Natural killer cell (primary cell): ENCODE measurements around the gene RNF26. TPM values are rescaled to one million over a fixed set of nuclear protein-coding genes. Genes with fewer than 3 reads are reported as not detected.

Source experiments
- ATAC-seq, 3 donors: fragments of 150-1000 bp in 2 of 3; fragments of 200-7000 bp in 1 of 3; cut with Tn5 transposase; 1 replicate in 1 of 3; 2 replicates in 2 of 3; pipeline ENCODE4 v1.10.0; 2021; ENCODE audit warnings: mild to moderate bottlenecking in 2 of 3, moderate library complexity in 2 of 3
- DNase-seq, 2 donors: peaks; one replicate each; pipeline versions ENCODE4 v3.0.0 to v3.0.0-alpha.2; 2013 to 2021; ENCODE audit warnings: mixed read lengths in 1 of 2
- H3K27ac ChIP-seq: one replicate; pipeline ENCODE4 v1.5.1; 2013; ENCODE audit warnings: mild to moderate bottlenecking, low read length
- H3K27me3 ChIP-seq: one replicate; pipeline ENCODE4 v1.6.1; 2013; ENCODE audit warnings: low read length; ENCODE audit not compliant: control insufficient read depth, insufficient read depth
- H3K36me3 ChIP-seq: one replicate; pipeline ENCODE4 v1.6.1; 2013; ENCODE audit warnings: low read length; ENCODE audit not compliant: control insufficient read depth, insufficient read depth
- H3K4me1 ChIP-seq: one replicate; pipeline ENCODE4 v1.6.1; 2013; ENCODE audit warnings: low read length; ENCODE audit not compliant: control insufficient read depth, insufficient read depth
- H3K4me3 ChIP-seq: one replicate; pipeline ENCODE4 v1.5.1; 2013; ENCODE audit warnings: low read length
- H3K9me3 ChIP-seq: one replicate; pipeline ENCODE4 v1.6.1; 2013; ENCODE audit warnings: low read length; ENCODE audit not compliant: control insufficient read depth, insufficient read depth
- H3K27ac Mint-ChIP-seq, 2 donors: one replicate each; pipeline ENCODE4 v1.8.0; 2022; ENCODE audit warnings: mild to moderate bottlenecking in 2 of 2, mixed read lengths in 2 of 2, moderate library complexity in 1 of 2
- H3K27me3 Mint-ChIP-seq, 2 donors: one replicate each; pipeline ENCODE4 v1.8.0; 2022; ENCODE audit warnings: low read depth in 2 of 2, mixed read lengths in 2 of 2
- H3K36me3 Mint-ChIP-seq: one replicate; pipeline ENCODE4 v1.8.0; 2022; ENCODE audit warnings: mixed read lengths
- H3K4me1 Mint-ChIP-seq, 2 donors: one replicate each; pipeline ENCODE4 v1.8.0; 2022; ENCODE audit warnings: mixed read lengths in 2 of 2
- H3K4me3 Mint-ChIP-seq: one replicate; pipeline ENCODE4 v1.8.0; 2022; ENCODE audit warnings: mild to moderate bottlenecking, moderate library complexity, mixed read lengths
- H3K9me3 Mint-ChIP-seq, 2 donors: one replicate each; pipeline ENCODE4 v1.8.0; 2022; ENCODE audit warnings: mixed read lengths in 2 of 2
- CTCF ChIP-seq: fragments of 200-600 bp; IDR thresholded peaks from one replicate; pipeline ENCODE4 v1.8.0; 2022; ENCODE audit warnings: antibody characterized with exemption
- WGBS: methylation state at CpG from one replicate; pipeline ENCODE4 v1.1.7; 2013; ENCODE audit warnings: missing lambda C conversion rate; ENCODE audit not compliant: insufficient coverage; 5-methylcytosine and 5-hydroxymethylcytosine counted together
- intact Hi-C: fragments of 100-400 bp; cut with micrococcal nuclease; formaldehyde crosslinking; loops from one replicate; pipeline ENCODE4 v1.14.2; 2022
- total RNA-seq, 4 donors: library from RNA; stranded (reverse); fragments of 120-200 nt in 1 of 4; gene quantifications; one replicate each; pipeline versions ENCODE4 v1.2.3 to v1.2.4, GENCODE V29; 2013 to 2022

RNF26 gene
- total RNA-seq, 3 donors from 2014 or later (not counting 1 experiment from before 2014, with no cell fraction given), result 18.0 to 21.8 (median 18.1) TPM

GRCh38 chr11:119305556-119306372 lies 28.6 kb upstream of the RNF26 start:
- no peaks in the 10 kb centered on the region for H3K4me1 ChIP-seq
- 90% methylated on average over 7 of the region's 7 CpGs for WGBS
- TF ChIP-seq CTCF, result no peak
- Mint-ChIP-seq H3K36me3 (peaks cover 26% of the 10 kb centered on the region), H3K27me3 (no peaks in the 10 kb centered on the region), H3K27ac (peak overlapping the region in 1 of 2 donors; percentile 54), H3K4me1 (peaks cover 0 to 5% of the 10 kb centered on the region in 2 donors), H3K4me3 (no peak overlapping the region), H3K9me3 (no peaks in the 10 kb centered on the region)
- H3K27ac ChIP-seq, result no peak overlapping the region
- intact Hi-C loops, result no loop called here
- peak in 1 of 2 donors; percentile 40 for DNase-seq
- H3K36me3 ChIP-seq, result peaks cover 43% of the 10 kb centered on the region
- no peaks in the 10 kb centered on the region for H3K27me3 ChIP-seq
- H3K9me3 ChIP-seq, result no peaks in the 10 kb centered on the region
- ATAC-seq, result no peak
- no peak overlapping the region for H3K4me3 ChIP-seq

GRCh38 chr11:119306373-119306890 lies 27.9 kb upstream of the RNF26 start:
- no peaks in the 10 kb centered on the region for H3K9me3 ChIP-seq
- peaks cover 37% of the 10 kb centered on the region for H3K36me3 ChIP-seq
- no peak overlapping the region for H3K27ac ChIP-seq
- H3K27me3 ChIP-seq, result no peaks in the 10 kb centered on the region
- H3K4me1 ChIP-seq, result no peaks in the 10 kb centered on the region
- DNase-seq (peak in 1 of 2 donors; percentile 77), ATAC-seq (no peak)
- intact Hi-C loops, result no loop called here
- Mint-ChIP-seq H3K36me3 (peaks cover 19% of the 10 kb centered on the region), H3K4me1 (peaks cover 0 to 5% of the 10 kb centered on the region in 2 donors), H3K9me3 (no peaks in the 10 kb centered on the region), H3K27ac (no peak overlapping the region), H3K27me3 (no peaks in the 10 kb centered on the region), H3K4me3 (no peak overlapping the region)
- TF ChIP-seq CTCF, result no peak
- WGBS, result 68% methylated on average over 4 of the region's 5 CpGs
- H3K4me3 ChIP-seq, result no peak overlapping the region

GRCh38 chr11:119307219-119307618 lies 27.1 kb upstream of the RNF26 start:
- no CpG with 5 or more reads among the region's 1 CpG for WGBS
- H3K4me3 ChIP-seq, result no peak overlapping the region
- no peaks in the 10 kb centered on the region for H3K27me3 ChIP-seq
- no peaks in the 10 kb centered on the region for H3K4me1 ChIP-seq
- Mint-ChIP-seq H3K4me3 (no peak overlapping the region), H3K27ac (no peak overlapping the region), H3K27me3 (no peaks in the 10 kb centered on the region), H3K4me1 (peaks cover 0 to 5% of the 10 kb centered on the region in 2 donors), H3K9me3 (no peaks in the 10 kb centered on the region), H3K36me3 (peaks cover 17% of the 10 kb centered on the region)
- no peak for TF ChIP-seq CTCF
- no peak overlapping the region for H3K27ac ChIP-seq
- DNase-seq, result no peak
- intact Hi-C loops, result no loop called here
- no peak for ATAC-seq
- peaks cover 31% of the 10 kb centered on the region for H3K36me3 ChIP-seq
- H3K9me3 ChIP-seq, result no peaks in the 10 kb centered on the region
